Trophoblast cell (in vitro differentiated cells and primary cell): ENCODE results near the gene SORD.

ENCODE experiments used
- DNase-seq, 2 donors: peaks; one replicate each; pipeline ENCODE4 v3.0.0-alpha.2; 2016
- H2AFZ ChIP-seq: 2 replicates; pipeline ENCODE4 v1.6.1; 2013; ENCODE audit warnings: low read length, moderate library complexity, mild to moderate bottlenecking; ENCODE audit not compliant: insufficient read depth, poor library complexity
- H2AK5ac ChIP-seq: 2 replicates; pipeline ENCODE4 v1.6.1; 2013; ENCODE audit warnings: mild to moderate bottlenecking, low read length
- H2BK120ac ChIP-seq: 2 replicates; pipeline ENCODE4 v1.6.1; 2013; ENCODE audit warnings: low read length, mild to moderate bottlenecking, moderate library complexity; ENCODE audit not compliant: insufficient read depth, poor library complexity
- H2BK12ac ChIP-seq: 2 replicates; pipeline ENCODE4 v1.6.1; 2013; ENCODE audit warnings: mild to moderate bottlenecking, low read length, moderate library complexity
- H2BK5ac ChIP-seq: 2 replicates; pipeline ENCODE4 v1.6.1; 2013; ENCODE audit warnings: low read length, low read depth, moderate library complexity, mild to moderate bottlenecking; ENCODE audit not compliant: poor library complexity
- H3K14ac ChIP-seq: 2 replicates; pipeline ENCODE4 v1.6.1; 2013; ENCODE audit warnings: mild to moderate bottlenecking, low read length
- H3K18ac ChIP-seq: 2 replicates; pipeline ENCODE4 v1.6.1; 2013; ENCODE audit warnings: mild to moderate bottlenecking, low read length
- H3K23ac ChIP-seq: 2 replicates; pipeline ENCODE4 v1.6.1; 2013; ENCODE audit warnings: low read length
- H3K27ac ChIP-seq: 2 replicates; pipeline ENCODE4 v1.5.1; 2013; ENCODE audit warnings: low read depth, mild to moderate bottlenecking, inconsistent platforms, low read length, moderate library complexity
- H3K27me3 ChIP-seq: 2 replicates; pipeline ENCODE4 v1.6.1; 2013; ENCODE audit warnings: inconsistent platforms, mild to moderate bottlenecking, low read length, moderate library complexity; ENCODE audit not compliant: insufficient read depth
- H3K36me3 ChIP-seq, 2 experiments: 1 replicate in 1 of 2; 2 replicates in 1 of 2; pipeline ENCODE4 v1.6.1; 2013; ENCODE audit warnings: low read length in 2 of 2, mild to moderate bottlenecking in 2 of 2, moderate library complexity in 1 of 2; ENCODE audit not compliant: insufficient read depth in 2 of 2, control insufficient read depth in 1 of 2
- H3K4ac ChIP-seq: 2 replicates; pipeline ENCODE4 v1.6.1; 2013; ENCODE audit warnings: low read depth, mild to moderate bottlenecking, low read length, moderate library complexity
- H3K4me1 ChIP-seq, 2 experiments: 1 replicate in 1 of 2; 2 replicates in 1 of 2; pipeline ENCODE4 v1.6.1; 2013; ENCODE audit warnings: low read length in 2 of 2, mild to moderate bottlenecking in 2 of 2, moderate library complexity in 1 of 2; ENCODE audit not compliant: insufficient read depth in 2 of 2, control insufficient read depth in 1 of 2
- H3K4me2 ChIP-seq: 2 replicates; pipeline ENCODE4 v1.6.1; 2013; ENCODE audit warnings: inconsistent platforms, mild to moderate bottlenecking, low read length, moderate library complexity
- H3K4me3 ChIP-seq: 2 replicates; pipeline ENCODE4 v1.5.1; 2013; ENCODE audit warnings: mild to moderate bottlenecking, low read depth, low read length, inconsistent platforms
- H3K79me1 ChIP-seq: one replicate; pipeline ENCODE4 v1.6.1; 2013; ENCODE audit warnings: low read length
- H3K79me2 ChIP-seq: 2 replicates; pipeline ENCODE4 v1.6.1; 2013; ENCODE audit warnings: low read length, mild to moderate bottlenecking; ENCODE audit not compliant: control insufficient read depth, insufficient read depth, poor library complexity
- H3K9ac ChIP-seq: 2 replicates; pipeline ENCODE4 v1.6.1; 2013; ENCODE audit warnings: mild to moderate bottlenecking, low read length
- H3K9me3 ChIP-seq: 2 replicates; pipeline ENCODE4 v1.6.1; 2013; ENCODE audit warnings: low read depth, mild to moderate bottlenecking, control low read depth, inconsistent platforms, low read length; ENCODE audit not compliant: insufficient read depth
- H4K12ac ChIP-seq: 2 replicates; pipeline ENCODE4 v1.6.1; 2013; ENCODE audit warnings: low read depth, mild to moderate bottlenecking, low read length, moderate library complexity
- H4K8ac ChIP-seq: 2 replicates; pipeline ENCODE4 v1.6.1; 2013; ENCODE audit warnings: low read depth, mild to moderate bottlenecking, low read length, moderate library complexity
- H4K91ac ChIP-seq: one replicate; pipeline ENCODE4 v1.6.1; 2013; ENCODE audit warnings: low read depth, mild to moderate bottlenecking, low read length, moderate library complexity
- WGBS: extraction: QIAGEN DNeasy Blood & Tissue Kit; methylation state at CpG from one replicate; pipeline ENCODE4 v1.1.7; 2013; ENCODE audit warnings: missing lambda C conversion rate; ENCODE audit not compliant: insufficient read length, insufficient coverage; ENCODE audit errors: extremely low coverage; 5-methylcytosine and 5-hydroxymethylcytosine counted together

The SORD gene

GRCh38 chr15:45107941-45108630 lies 85.1 kb downstream of the SORD start:
- Histone ChIP-seq H2BK12ac (no peak overlapping the region), H4K91ac (no peak overlapping the region), H3K4ac (no peak overlapping the region), H3K14ac (no peak overlapping the region), H3K4me3 (no peak overlapping the region), H2AFZ (no peak overlapping the region), H3K36me3 (no peaks in the 10 kb centered on the region), H2AK5ac (no peak overlapping the region), H3K4me2 (no peak overlapping the region), H3K79me2 (no peaks in the 10 kb centered on the region), H3K79me1 (no peaks in the 10 kb centered on the region), H3K27ac (no peak overlapping the region), H3K9ac (no peak overlapping the region), H3K18ac (no peak overlapping the region), H3K9me3 (peaks cover 2% of the 10 kb centered on the region), H2BK5ac (no peak overlapping the region), H3K23ac (no peak overlapping the region), H3K27me3 (peaks cover 33% of the 10 kb centered on the region), H3K4me1 (no peaks in the 10 kb centered on the region), H2BK120ac (no peak overlapping the region), H4K8ac (no peak overlapping the region), H4K12ac (no peak overlapping the region)
- DNase-seq = no peak
- no CpG with 5 or more reads among the region's 10 CpGs for whole genome bisulfite sequencing

GRCh38 chr15:45110256-45110820 lies 87.3 kb downstream of the SORD start:
- no peak overlapping the region for H4K8ac ChIP-seq
- no peak overlapping the region for H3K9ac ChIP-seq
- H3K4me1 ChIP-seq = no peaks in the 10 kb centered on the region
- DNase-seq = no peak
- no peak overlapping the region for H4K91ac ChIP-seq
- no peak overlapping the region for H3K23ac ChIP-seq
- no peak overlapping the region for H3K14ac ChIP-seq
- H3K79me2 ChIP-seq = no peaks in the 10 kb centered on the region
- H3K4me2 ChIP-seq = no peak overlapping the region
- no peak overlapping the region for H2BK120ac ChIP-seq
- H2AK5ac ChIP-seq = no peak overlapping the region
- H3K4ac ChIP-seq = no peak overlapping the region
- no peak overlapping the region for H3K18ac ChIP-seq
- H4K12ac ChIP-seq = no peak overlapping the region
- H3K36me3 ChIP-seq = no peaks in the 10 kb centered on the region
- no CpG with 5 or more reads among the region's 11 CpGs for WGBS
- no peaks in the 10 kb centered on the region for H3K79me1 ChIP-seq
- H2BK5ac ChIP-seq = no peak overlapping the region
- H3K27ac ChIP-seq = no peak overlapping the region
- no peak overlapping the region for H3K4me3 ChIP-seq
- H2AFZ ChIP-seq = no peak overlapping the region
- H2BK12ac ChIP-seq = no peak overlapping the region
- H3K27me3 ChIP-seq = peaks cover 56% of the 10 kb centered on the region
- H3K9me3 ChIP-seq = peaks cover 2% of the 10 kb centered on the region

- no peak overlapping the region for H3K4me3 ChIP-seq
- H3K36me3 ChIP-seq = no peaks in the 10 kb centered on the region
- no peak overlapping the region for H3K27ac ChIP-seq
- H4K91ac ChIP-seq = no peak overlapping the region
- H3K4me1 ChIP-seq = no peaks in the 10 kb centered on the region
- no peak overlapping the region for H3K4me2 ChIP-seq
- no peak overlapping the region for H2BK120ac ChIP-seq
- no peak overlapping the region for H2AFZ ChIP-seq
- H4K8ac ChIP-seq = no peak overlapping the region
- H3K79me2 ChIP-seq = no peaks in the 10 kb centered on the region
- no peak overlapping the region for H2BK12ac ChIP-seq
- H3K27me3 ChIP-seq = peaks cover 68% of the 10 kb centered on the region
- H3K4ac ChIP-seq = no peak overlapping the region
- no peak overlapping the region for H4K12ac ChIP-seq
- DNase-seq = no peak
- no peak overlapping the region for H3K23ac ChIP-seq
- H3K9me3 ChIP-seq = no peaks in the 10 kb centered on the region
- no peak overlapping the region for H2AK5ac ChIP-seq
- no peak overlapping the region for H3K9ac ChIP-seq
- H2BK5ac ChIP-seq = no peak overlapping the region
- no CpG with 5 or more reads among the region's 71 CpGs for WGBS
- H3K79me1 ChIP-seq = no peaks in the 10 kb centered on the region
- H3K18ac ChIP-seq = no peak overlapping the region
- no peak overlapping the region for H3K14ac ChIP-seq
Measured at GRCh38 chr15:45111390-45112142, 88.6 kb downstream of the SORD start.

- Histone ChIP-seq H3K9me3 (no peaks in the 10 kb centered on the region), H4K91ac (no peak overlapping the region), H3K4ac (no peak overlapping the region), H3K27me3 (peaks cover 74% of the 10 kb centered on the region), H3K79me2 (no peaks in the 10 kb centered on the region), H2AFZ (no peak overlapping the region), H3K27ac (no peak overlapping the region), H2AK5ac (no peak overlapping the region), H3K23ac (no peak overlapping the region), H2BK5ac (no peak overlapping the region), H3K36me3 (no peaks in the 10 kb centered on the region), H3K79me1 (no peaks in the 10 kb centered on the region), H2BK12ac (no peak overlapping the region), H4K8ac (no peak overlapping the region), H3K4me1 (no peaks in the 10 kb centered on the region), H4K12ac (no peak overlapping the region), H3K18ac (no peak overlapping the region), H3K14ac (no peak overlapping the region), H3K4me3 (no peak overlapping the region), H3K4me2 (peak overlapping the region; percentile 2), H3K9ac (no peak overlapping the region), H2BK120ac (no peak overlapping the region)
- no peak for DNase-seq
- no CpG with 5 or more reads among the region's 13 CpGs for WGBS
Measured at GRCh38 chr15:45112143-45112590, 89.2 kb downstream of the SORD start.
